Thyroid gland (tissue), 4 donors: ENCODE results near the gene CDC14C.

Source experiments
- CTCF ChIP-seq, 6 experiments: fragments of 200-600 bp in 3 of 6; fragments of 450-650 bp in 3 of 6; sonication (generic) in 3 of 6; IDR thresholded peaks; one replicate each; pipeline ENCODE4 v1.5.1; 2016 to 2019; ENCODE audit warnings: antibody characterized with exemption in 6 of 6, mild to moderate bottlenecking in 2 of 6, inconsistent platforms in 1 of 6, moderate library complexity in 1 of 6
- POLR2A ChIP-seq, 2 donors: fragments of 450-650 bp; IDR thresholded peaks; one replicate each; pipeline ENCODE4 v1.6.1; 2017; ENCODE audit warnings: antibody characterized with exemption in 2 of 2, mild to moderate bottlenecking in 2 of 2, moderate library complexity in 1 of 2

- TF ChIP-seq CTCF (IDR thresholded peaks at IDR 0.05) (no peak), POLR2A (IDR thresholded peaks at IDR 0.05) (no peak)
These were observed 8.0 kb downstream of the CDC14C start for GRCh38 chr7:48932126-48932910.
